ENCODE data around the gene ERCC1. TPM values are rescaled to one million over a fixed set of nuclear protein-coding genes. Genes with fewer than 3 reads are reported as not detected.

ERCC1 gene
- total and polyA plus RNA-seq, 2 of the 13 experiments (the other 11 are each of a cell fraction or from before 2014, with no cell fraction given): 40.0 to 66.4 TPM

DNA sequence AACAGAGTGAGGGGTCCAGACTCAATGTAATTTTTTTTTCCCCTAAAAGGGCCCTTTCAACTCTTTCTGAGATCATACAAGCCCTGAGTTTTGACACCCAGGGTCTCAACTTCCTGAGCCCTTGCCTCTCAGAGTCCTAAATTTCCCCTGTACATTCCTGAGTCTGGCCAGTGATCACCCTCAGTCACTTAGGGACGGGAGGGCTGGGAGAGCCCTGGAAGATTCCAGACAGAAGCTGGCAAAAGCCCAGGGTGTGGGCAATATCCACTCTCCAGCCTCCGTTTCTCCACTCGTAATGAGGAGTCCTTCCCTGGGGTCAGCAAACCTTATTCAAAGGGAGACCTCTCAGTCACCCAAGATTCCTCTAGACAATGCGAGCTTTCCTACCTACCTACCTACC is 20.4 kb downstream of the ERCC1 start:
- Histone ChIP-seq H3K4me2 (ENCODE audit: low read depth, low read length) (peak overlapping the region; percentile 85; the same call in 1 of the 2 replicates), H3K9ac (ENCODE audit: insufficient read depth, low read depth, low read length) (peak overlapping the region; percentile 94; the same call in 1 of the 2 replicates), H2AFZ (ENCODE audit: low read length) (no peak overlapping the region), H3K79me2 (ENCODE audit: insufficient read depth, low read length) (peaks cover 23% of the 10 kb centered on the region), H3K36me3 (replicated peaks in 1 of 2; ENCODE audit: control insufficient read depth in 1 of 2, insufficient read depth in 2 of 2, low read length in 2 of 2) (peaks cover 2 to 3% of the 10 kb centered on the region in 2 experiments; a peak in 2 of 5 replicates), H4K20me1 (ENCODE audit: insufficient read depth, low read length) (no peaks in the 10 kb centered on the region), H3K27ac (ENCODE audit: extremely low read length, insufficient read depth, low read length) (no peak overlapping the region), H3K9me3 (ENCODE audit: low read length) (no peaks in the 10 kb centered on the region), H3K4me1 (ENCODE audit: insufficient read depth, low read length) (peaks cover 29% of the 10 kb centered on the region), H3K4me3 (replicated peaks in 1 of 3; ENCODE audit: insufficient read depth in 1 of 3, low read depth in 2 of 3, low read length in 3 of 3) (no peak overlapping the region), H3K27me3 (ENCODE audit: control insufficient read depth in 1 of 2, insufficient read depth in 2 of 2, low read length in 2 of 2) (no peaks in the 10 kb centered on the region; a peak in 1 of 5 replicates)
- DNase-seq (ENCODE audit: low spot score) (no peak), ATAC-seq (no peak), FAIRE-seq (no peak)
- CTCF ChIA-PET (ENCODE audit: low intra/inter-chr PET ratio, low total read pairs): interaction anchor here (1.5 to 2.8 kb wide), 3 partner anchors 36 to 82 kb away, joined by 5 to 19 read pairs (median 12); no protein-coding TSS in a partner anchor
- no peak for TF ChIP-seq KDM1A (CRISPR knock-in tag; IDR thresholded peaks at IDR 0.05)
- TF ChIP-seq, protein P1, sequence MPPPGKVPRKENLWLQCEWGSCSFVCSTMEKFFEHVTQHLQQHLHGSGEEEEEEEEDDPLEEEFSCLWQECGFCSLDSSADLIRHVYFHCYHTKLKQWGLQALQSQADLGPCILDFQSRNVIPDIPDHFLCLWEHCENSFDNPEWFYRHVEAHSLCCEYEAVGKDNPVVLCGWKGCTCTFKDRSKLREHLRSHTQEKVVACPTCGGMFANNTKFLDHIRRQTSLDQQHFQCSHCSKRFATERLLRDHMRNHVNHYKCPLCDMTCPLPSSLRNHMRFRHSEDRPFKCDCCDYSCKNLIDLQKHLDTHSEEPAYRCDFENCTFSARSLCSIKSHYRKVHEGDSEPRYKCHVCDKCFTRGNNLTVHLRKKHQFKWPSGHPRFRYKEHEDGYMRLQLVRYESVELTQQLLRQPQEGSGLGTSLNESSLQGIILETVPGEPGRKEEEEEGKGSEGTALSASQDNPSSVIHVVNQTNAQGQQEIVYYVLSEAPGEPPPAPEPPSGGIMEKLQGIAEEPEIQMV (CRISPR knock-in tag; IDR thresholded peaks at IDR 0.05; ENCODE audit: low read depth): no peak
- no peak for TF ChIP-seq MIXL1 (CRISPR knock-in tag; IDR thresholded peaks at IDR 0.05)
- no peak for TF ChIP-seq TRIM24 (CRISPR knock-in tag; IDR thresholded peaks at IDR 0.05)
- TF ChIP-seq, protein P2, sequence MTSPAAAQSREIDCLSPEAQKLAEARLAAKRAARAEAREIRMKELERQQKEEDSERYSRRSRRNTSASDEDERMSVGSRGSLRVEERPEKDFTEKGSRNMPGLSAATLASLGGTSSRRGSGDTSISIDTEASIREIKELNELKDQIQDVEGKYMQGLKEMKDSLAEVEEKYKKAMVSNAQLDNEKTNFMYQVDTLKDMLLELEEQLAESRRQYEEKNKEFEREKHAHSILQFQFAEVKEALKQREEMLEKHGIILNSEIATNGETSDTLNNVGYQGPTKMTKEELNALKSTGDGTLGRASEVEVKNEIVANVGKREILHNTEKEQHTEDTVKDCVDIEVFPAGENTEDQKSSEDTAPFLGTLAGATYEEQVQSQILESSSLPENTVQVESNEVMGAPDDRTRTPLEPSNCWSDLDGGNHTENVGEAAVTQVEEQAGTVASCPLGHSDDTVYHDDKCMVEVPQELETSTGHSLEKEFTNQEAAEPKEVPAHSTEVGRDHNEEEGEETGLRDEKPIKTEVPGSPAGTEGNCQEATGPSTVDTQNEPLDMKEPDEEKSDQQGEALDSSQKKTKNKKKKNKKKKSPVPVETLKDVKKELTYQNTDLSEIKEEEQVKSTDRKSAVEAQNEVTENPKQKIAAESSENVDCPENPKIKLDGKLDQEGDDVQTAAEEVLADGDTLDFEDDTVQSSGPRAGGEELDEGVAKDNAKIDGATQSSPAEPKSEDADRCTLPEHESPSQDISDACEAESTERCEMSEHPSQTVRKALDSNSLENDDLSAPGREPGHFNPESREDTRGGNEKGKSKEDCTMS (CRISPR knock-in tag; conservative IDR thresholded peaks at IDR 0.05): no peak
- TF ChIP-seq, protein P3, sequence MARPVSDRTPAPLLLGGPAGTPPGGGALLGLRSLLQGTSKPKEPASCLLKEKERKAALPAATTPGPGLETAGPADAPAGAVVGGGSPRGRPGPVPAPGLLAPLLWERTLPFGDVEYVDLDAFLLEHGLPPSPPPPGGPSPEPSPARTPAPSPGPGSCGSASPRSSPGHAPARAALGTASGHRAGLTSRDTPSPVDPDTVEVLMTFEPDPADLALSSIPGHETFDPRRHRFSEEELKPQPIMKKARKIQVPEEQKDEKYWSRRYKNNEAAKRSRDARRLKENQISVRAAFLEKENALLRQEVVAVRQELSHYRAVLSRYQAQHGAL (CRISPR knock-in tag; IDR thresholded peaks at IDR 0.05; ENCODE audit: not compliant biosample characterization): no peak
- no peak for TF ChIP-seq YY1 (IDR thresholded peaks at IDR 0.05; ENCODE audit: insufficient read depth, insufficient replicate concordance, low read depth, low read length)
- no peak for TF ChIP-seq AKAP8 (CRISPR knock-in tag; IDR thresholded peaks at IDR 0.05)
- TF ChIP-seq ERF (CRISPR knock-in tag; IDR thresholded peaks at IDR 0.05): no peak
- TF ChIP-seq, protein P4, sequence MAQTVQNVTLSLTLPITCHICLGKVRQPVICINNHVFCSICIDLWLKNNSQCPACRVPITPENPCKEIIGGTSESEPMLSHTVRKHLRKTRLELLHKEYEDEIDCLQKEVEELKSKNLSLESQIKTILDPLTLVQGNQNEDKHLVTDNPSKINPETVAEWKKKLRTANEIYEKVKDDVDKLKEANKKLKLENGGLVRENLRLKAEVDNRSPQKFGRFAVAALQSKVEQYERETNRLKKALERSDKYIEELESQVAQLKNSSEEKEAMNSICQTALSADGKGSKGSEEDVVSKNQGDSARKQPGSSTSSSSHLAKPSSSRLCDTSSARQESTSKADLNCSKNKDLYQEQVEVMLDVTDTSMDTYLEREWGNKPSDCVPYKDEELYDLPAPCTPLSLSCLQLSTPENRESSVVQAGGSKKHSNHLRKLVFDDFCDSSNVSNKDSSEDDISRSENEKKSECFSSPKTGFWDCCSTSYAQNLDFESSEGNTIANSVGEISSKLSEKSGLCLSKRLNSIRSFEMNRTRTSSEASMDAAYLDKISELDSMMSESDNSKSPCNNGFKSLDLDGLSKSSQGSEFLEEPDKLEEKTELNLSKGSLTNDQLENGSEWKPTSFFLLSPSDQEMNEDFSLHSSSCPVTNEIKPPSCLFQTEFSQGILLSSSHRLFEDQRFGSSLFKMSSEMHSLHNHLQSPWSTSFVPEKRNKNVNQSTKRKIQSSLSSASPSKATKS (CRISPR knock-in tag; IDR thresholded peaks at IDR 0.05): no peak
- 93% methylated on average over 4 of the region's 4 CpGs for WGBS (ENCODE audit: low lambda C conversion rate)
- in situ Hi-C loops (cut with HindIII; ENCODE audit: extremely low pct_ligation_motif_present, low pct_unique_long_range_greater_than_20kb): no loop called here
- BruUV-seq (replicated peaks): no TSS peak
- POLR2A ChIA-PET: no interaction called here
- intact Hi-C loops (cut with micrococcal nuclease; ENCODE audit: unreplicated experiment): no loop called here
